ENCODE data around the gene COL16A1.

Gene COL16A1

GRCh38 chr1:31725134-31725533 lies 21.3 kb upstream of the COL16A1 start:
- TF ChIP-seq CTCF (IDR thresholded peaks at IDR 0.05; ENCODE audit: low read depth, low read length) = no peak
- DNase-seq (ENCODE audit: extremely low read depth, low read depth) = no peak

GRCh38 chr1:31723828-31724359 lies 20.1 kb upstream of the COL16A1 start:
- TF ChIP-seq CTCF (IDR thresholded peaks at IDR 0.05; ENCODE audit: low read depth, low read length) = no peak
- no peak for DNase-seq (ENCODE audit: extremely low read depth, low read depth)

GRCh38 chr1:31718327-31718897 lies 14.6 kb upstream of the COL16A1 start:
- no peak for DNase-seq (ENCODE audit: extremely low read depth, low read depth)
- no peak for TF ChIP-seq CTCF (IDR thresholded peaks at IDR 0.05; ENCODE audit: low read depth, low read length)

GRCh38 chr1:31717341-31717740 lies 13.5 kb upstream of the COL16A1 start:
- no peak for TF ChIP-seq CTCF (IDR thresholded peaks at IDR 0.05; ENCODE audit: low read depth, low read length)
- no peak for DNase-seq (ENCODE audit: extremely low read depth, low read depth)

GRCh38 chr1:31715873-31716220 lies 12.0 kb upstream of the COL16A1 start:
- TF ChIP-seq CTCF (IDR thresholded peaks at IDR 0.05; ENCODE audit: low read depth, low read length) = no peak
- no peak for DNase-seq (ENCODE audit: extremely low read depth, low read depth)

- TF ChIP-seq CTCF (IDR thresholded peaks at IDR 0.05; ENCODE audit: low read depth, low read length) = peak; percentile 92
- DNase-seq (ENCODE audit: extremely low read depth, low read depth) = no peak
Measured at GRCh38 chr1:31715087-31715872, 11.5 kb upstream of the COL16A1 start.

GRCh38 chr1:31714442-31715086 lies 10.7 kb upstream of the COL16A1 start:
- peak; percentile 61 for TF ChIP-seq CTCF (IDR thresholded peaks at IDR 0.05; ENCODE audit: low read depth, low read length)
- DNase-seq (ENCODE audit: extremely low read depth, low read depth) = no peak
